ENCODE measurements around the gene TAB2.

TAB2 gene

DNA sequence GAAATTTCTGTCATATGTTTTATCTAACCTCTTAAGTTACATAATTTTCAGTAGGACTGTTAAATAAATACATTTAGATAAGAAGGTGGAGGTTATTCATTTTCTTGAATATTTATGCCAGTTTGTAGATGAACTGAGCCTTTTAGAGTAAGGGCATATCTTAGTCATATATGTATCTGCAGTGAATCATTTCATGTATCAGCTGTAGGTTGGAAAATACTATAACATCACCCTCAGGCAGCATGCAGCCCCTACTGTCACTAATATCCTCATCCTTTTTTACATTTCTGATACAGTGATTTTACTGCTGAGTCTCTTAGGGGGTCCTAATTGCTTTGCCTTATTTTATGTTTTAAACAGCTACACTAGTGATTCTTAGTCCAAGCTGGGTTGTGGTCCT is 63.0 kb downstream of the TAB2 start:
- DNase-seq = no peak

DNA sequence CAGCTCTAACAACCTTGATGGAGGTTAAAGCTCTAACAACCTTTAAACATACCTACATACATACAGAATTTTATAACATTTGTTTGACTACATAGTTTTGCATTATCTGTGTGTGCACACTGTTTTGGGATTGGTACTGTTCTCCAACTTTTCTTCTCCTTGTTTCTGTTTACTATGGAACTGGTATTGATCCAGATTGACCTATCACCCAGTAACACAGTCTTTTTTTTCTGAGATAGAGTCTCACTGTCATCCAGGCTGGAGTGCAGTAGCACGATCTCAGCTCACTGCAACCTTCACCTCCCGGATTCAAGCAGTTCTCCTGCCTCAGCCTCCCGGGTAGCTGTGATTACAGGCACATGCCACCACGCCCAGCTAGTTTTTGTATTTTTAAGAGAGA is 65.9 kb downstream of the TAB2 start:
- DNase-seq = no peak

- DNase-seq = no peak
Measured at GRCh38 chr6:149384464-149384863, 67.0 kb downstream of the TAB2 start.

GRCh38 chr6:149385998-149386646 is 68.6 kb downstream of the TAB2 start:
- DNase-seq = no peak

GRCh38 chr6:149387779-149388512 is 70.4 kb downstream of the TAB2 start:
- no peak for DNase-seq

GRCh38 chr6:149389509-149390297 is 72.2 kb downstream of the TAB2 start:
- no peak for DNase-seq

DNA sequence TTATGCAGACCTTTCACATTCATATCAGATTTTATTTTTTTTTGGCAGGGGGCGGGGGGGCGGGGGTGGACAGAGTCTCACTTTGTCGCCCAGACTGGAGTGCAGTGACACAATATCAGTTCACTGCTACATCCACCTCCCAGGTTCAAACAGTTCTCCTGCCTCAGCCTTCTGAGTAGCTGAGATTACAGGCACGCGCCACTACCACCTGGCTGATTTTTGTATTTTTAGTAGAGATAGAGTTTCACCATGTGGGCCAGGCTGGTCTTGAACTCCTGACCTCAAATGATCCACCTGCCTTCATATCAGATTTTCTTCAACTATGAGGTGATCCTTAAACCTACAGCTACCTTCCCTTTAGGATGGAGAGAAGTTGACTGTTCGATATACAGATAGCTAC is 74.6 kb downstream of the TAB2 start:
- DNase-seq = no peak

GRCh38 chr6:149392535-149392934 is 75.0 kb downstream of the TAB2 start:
- DNase-seq = no peak

GRCh38 chr6:149393002-149393679 is 75.6 kb downstream of the TAB2 start:
- no peak for DNase-seq

DNA sequence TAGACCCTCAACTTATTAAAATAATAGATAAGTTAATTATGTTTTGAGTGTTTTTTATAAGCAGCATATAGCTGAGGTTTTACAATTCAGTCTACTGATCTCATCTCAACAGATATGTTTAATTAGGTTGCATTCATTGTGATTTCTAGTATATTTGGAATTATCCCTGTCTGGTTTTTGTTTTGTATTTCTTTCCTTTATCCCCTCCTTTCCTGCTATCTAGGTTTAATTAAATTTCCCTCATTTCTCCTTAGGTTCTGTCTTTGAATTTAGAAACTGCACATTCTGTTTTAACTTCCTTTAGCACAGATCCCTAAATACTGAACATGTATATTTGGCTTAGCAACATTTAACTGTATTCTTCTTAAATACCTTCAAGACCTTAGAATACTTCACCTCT is 77.7 kb downstream of the TAB2 start:
- no peak for DNase-seq

DNA sequence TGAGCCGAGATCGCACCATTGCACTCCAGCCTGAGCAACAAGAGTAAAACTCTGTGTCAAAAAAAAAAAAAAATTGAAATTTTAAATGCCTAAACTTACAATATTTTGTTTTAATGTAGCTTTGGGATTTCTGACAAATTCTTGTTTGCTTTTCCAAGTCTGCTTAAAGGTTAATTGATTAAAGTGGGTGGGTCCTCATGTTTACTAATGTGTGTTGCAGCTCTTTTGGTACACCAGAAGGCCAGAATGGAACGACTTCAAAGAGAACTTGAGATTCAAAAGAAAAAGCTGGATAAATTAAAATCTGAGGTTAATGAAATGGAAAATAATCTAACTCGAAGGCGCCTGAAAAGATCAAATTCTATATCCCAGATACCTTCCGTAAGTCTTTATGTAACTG is 79.9 kb downstream of the TAB2 start:
- no peak for DNase-seq

GRCh38 chr6:149400050-149400449 is 82.5 kb downstream of the TAB2 start, which contains the start of gene SUMO4:
TSS of gene SUMO4 (plus strand) at chr6:149400262. CDS start at chr6:149400392, 130 bp downstream.
- no peak for DNase-seq

GRCh38 chr6:149403534-149403933 is 86.0 kb downstream of the TAB2 start:
- no peak for DNase-seq

GRCh38 chr6:149405823-149406765 is 88.6 kb downstream of the TAB2 start:
- no peak for DNase-seq

DNA sequence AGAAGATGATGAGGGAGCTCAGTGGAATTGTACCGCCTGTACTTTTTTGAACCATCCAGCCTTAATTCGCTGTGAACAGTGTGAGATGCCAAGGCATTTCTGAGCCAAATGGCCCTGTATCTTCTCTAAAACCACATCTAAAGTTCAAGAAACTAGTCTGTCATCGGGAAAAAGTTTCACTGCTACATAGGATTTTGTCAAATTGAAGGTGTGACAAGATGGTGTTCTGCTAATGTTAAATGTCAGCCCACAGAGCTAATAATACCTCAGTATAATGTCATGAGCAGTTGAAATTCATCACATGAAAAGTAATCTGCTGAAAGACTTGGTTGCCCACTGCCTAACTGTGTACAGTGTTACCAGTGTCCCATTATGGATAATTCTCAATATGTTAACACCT is 92.1 kb downstream of the TAB2 start:
- no peak for DNase-seq

DNA sequence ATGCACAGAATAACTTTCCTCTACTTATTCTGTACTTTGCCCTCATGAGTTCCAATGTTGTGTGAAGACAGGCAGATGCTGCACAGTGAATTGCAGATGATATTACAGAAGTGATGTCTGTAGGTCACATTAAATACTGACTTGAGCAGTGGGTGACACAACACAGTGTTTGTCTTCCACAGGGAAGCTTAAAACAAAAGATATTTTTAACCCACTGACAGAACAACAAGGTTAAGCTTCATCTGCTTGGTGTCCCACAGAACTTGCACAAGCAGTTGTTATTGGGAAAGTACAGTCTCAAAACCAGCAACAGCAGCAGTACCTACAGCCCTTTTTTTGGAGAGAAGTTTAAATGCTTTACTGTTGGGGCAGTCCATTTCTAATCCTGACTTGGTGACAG is 93.0 kb downstream of the TAB2 start:
- DNase-seq = no peak

GRCh38 chr6:149414009-149414408 is 96.5 kb downstream of the TAB2 start:
- no peak for DNase-seq

DNA sequence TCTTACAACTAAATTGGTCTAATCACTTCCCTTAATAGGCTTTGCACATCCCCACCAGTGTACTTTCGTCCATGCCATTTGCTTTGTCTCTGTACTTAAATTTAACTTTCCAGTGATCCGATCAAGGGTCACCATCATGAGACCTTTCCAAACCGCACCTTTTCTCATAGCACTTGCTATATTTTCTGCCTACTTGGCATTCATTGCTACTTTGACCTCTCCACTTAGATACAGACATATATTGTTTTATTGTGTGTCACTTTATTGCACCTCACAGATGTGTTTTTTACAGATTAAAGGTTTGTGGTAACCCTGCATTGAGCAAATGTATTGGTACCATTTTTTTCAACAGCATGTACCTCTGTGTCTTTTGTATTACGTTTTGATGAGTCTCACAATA is 97.3 kb downstream of the TAB2 start:
- no peak for DNase-seq

DNA sequence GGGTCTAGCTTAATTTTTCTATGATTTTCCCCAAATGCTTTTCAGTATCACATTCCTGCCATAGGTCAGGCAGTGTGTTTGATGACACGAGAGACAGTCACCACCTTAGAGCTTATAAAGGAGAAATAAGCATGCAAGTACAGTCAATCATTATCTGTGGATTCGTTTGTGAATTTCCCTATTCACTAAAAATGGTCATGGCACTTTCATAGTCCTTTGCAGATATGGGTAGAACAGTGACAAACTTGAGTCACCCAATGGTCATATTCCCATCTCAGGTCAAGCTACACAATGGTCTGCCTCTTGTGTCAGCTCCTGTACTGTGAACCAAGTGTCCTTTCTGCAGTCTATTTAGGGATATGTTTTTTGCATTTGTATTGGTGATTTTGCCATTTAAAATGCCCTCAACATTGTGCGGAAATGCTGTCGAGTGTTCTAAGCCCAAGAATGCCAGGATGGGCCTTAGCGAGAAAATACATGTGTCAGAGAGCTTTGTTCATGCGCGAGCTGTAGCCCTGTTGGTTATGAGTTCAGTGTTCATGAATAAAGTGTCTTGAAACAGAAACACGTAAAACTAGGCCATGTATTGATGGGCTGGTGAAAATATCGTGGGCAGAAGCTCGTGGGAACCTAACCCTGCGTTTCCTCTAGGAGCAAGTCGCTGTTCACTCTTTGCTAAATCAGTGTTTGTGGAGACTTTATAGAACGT is 102.3 kb downstream of the TAB2 start:
- no peak for DNase-seq

GRCh38 chr6:149421132-149421531 is 103.6 kb downstream of the TAB2 start:
- DNase-seq = no peak

DNA sequence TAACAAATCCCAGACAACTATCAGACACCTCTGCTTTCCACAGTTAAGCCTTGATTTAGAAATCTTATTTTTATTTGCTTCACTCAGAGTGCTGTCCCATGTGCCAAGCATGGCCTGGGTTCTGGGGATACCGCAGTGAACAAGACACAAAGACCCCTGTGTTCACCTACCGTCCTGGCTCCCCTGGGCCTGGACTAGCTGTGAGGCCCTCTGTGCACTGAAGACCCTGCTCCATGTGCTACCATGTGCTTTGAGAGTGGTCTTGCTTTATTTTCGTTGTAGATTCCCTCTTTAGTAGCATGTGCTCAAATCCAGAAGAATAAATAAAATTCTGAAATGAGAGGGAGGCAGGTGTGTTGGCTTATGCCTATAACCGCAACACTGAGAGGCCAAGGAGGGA is 105.1 kb downstream of the TAB2 start:
- DNase-seq = no peak

All from NCI-H187 treated with DMSO at 0.1 percent for 48 hours (cell line).